GM18907 (cell line): ENCODE measurements around the gene CCNB1IP1.
A peak's percentile ranks its signal among the peaks of the same experiment; 100 is the strongest.
"Not testable (repeated sequence)": the region's sequence is repeated elsewhere in the genome, so short reads cannot be mapped to it uniquely, and the experiment has no call there.

Source experiments
- ATAC-seq: cut with Tn5 transposase; IDR thresholded peaks from one replicate; pipeline ENCODE4 v1.9.1; 2021; ENCODE audit warnings: mild to moderate bottlenecking, moderate library complexity; ENCODE audit not compliant: unreplicated experiment

Gene CCNB1IP1

GRCh38 chr14:20333494-20333841 lies 389 bp upstream of the CCNB1IP1 start:
- ATAC-seq = no peak

DNA sequence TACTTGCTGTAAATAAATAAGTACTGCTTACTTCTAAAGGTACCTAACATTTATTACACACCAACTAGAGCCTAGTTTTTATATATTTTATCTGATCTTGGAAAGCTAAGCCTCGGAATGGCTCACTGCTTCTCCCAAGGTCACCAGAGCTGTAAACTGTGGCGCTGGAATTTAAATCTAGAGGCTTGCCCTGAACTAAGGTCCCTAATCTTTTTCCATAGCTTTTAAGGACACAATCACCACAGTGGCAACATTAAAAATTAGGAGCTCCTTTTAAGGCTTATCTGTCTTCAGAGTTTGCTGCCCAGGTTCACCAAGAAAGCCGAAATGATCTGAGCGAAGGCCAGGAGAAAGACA lies 670 bp downstream of the CCNB1IP1 start:
- no peak for ATAC-seq

- no peak for ATAC-seq
Measured at GRCh38 chr14:20331053-20331613, 1.9 kb downstream of the CCNB1IP1 start.

- no peak for ATAC-seq
Measured at GRCh38 chr14:20329355-20329754, 3.7 kb downstream of the CCNB1IP1 start.

- ATAC-seq = no peak
Measured at GRCh38 chr14:20328705-20329104, 4.4 kb downstream of the CCNB1IP1 start.

DNA sequence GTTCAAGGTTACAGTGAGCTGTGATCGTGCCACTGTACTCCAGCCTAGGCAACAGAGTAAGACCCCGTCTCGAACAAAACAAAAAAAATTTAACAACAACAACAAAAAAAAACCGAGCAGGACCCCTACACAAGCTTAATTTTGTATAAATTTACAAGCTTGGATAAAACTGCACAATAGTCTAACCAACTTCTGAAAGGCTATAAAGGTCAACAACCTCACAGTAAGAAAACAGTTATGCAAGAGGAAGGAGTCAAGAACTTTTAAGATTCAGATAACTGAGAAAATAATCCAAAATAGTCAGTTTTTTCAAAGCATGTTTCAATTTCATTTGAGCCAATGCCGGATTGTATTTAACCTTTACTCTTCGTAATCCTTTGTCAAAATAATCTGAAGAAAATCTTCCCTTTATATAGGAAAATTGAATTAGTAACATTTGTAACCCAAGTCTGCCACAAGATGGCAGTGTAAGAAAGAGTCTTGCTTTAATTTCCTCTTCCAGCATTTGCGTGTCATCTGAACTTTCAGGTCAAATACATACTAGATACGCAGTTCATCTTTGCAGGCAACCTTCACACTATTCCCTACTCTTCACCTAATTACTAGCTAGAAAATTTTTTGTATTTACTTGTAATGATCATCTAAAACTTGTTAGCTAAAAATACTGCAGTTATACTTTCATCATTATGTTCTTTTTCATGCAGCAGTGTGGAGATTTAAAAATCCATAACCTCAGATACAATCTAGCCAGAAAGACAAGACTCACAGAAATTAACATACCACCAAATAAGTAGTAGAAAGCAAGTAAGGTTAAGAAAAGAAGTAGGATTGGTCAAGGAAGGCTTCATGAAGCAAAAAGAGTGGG lies 5.8 kb downstream of the CCNB1IP1 start:
- ATAC-seq = peak; percentile 61

- no peak for ATAC-seq
Measured at GRCh38 chr14:20317720-20318119, 15.4 kb downstream of the CCNB1IP1 start.

DNA sequence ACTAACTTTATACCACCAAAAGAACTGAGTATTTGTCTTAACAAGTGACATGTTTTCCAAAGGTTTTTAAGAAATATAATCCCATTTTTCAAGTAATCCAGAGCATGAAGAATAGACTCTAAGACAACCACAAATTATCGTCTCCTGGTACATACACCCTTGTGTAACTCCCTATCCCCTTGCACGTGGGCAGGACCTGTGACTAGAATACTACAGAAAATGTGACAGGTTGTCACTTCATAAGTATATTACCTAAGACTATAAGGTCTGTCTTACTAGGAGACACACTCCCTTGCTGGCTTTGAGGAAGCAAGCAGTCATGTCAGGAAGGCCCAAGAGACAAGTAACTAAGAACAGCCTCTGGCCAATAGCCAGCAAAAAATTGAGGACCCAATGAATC lies 19.1 kb downstream of the CCNB1IP1 start:
- no peak for ATAC-seq

DNA sequence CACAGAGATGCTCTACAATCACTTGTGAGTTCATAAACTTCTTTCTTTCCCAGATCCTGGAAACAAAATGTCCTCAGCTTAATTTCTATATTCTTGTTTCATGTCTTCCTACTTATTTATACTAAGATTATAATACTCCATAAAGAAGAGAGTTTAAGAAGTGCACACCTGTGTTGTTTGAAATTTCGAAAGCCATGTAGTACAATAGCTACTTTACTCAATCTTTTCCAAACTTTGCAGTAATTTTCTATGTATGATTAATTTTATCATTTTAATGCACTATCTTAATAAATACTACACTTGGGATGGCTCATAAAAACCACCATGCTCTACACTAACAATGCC lies 27.0 kb downstream of the CCNB1IP1 start:
- no peak for ATAC-seq

GRCh38 chr14:20305265-20306078 lies 27.6 kb downstream of the CCNB1IP1 start, which contains the start of gene TTC5:
Gene TTC5, minus strand, starts transcription at chr14:20305951. Its CDS starts 14 bp downstream, at chr14:20305937.
- peak; percentile 95 for ATAC-seq

- no peak for ATAC-seq
Measured at GRCh38 chr14:20302042-20302755, 30.9 kb downstream of the CCNB1IP1 start.

DNA sequence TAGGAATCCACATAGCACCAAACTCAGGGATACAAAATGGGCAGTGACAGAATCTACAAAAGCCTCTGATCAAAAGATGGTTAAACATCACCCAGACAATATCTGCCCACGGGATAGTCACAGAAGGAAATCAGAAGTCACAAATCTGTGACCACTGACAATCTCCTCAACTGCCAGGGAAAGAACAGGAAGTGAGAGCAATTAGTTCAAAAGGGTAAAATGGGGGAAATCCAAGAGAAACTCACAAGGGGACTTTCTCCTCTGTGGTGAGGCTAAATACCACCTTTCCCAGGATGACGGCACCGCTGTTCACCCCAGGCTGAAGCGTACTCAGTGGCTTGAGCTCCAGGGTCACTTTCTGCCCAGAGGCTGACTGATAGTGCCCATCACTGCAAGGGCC lies 38.0 kb downstream of the CCNB1IP1 start:
- ATAC-seq = peak; percentile 93

DNA sequence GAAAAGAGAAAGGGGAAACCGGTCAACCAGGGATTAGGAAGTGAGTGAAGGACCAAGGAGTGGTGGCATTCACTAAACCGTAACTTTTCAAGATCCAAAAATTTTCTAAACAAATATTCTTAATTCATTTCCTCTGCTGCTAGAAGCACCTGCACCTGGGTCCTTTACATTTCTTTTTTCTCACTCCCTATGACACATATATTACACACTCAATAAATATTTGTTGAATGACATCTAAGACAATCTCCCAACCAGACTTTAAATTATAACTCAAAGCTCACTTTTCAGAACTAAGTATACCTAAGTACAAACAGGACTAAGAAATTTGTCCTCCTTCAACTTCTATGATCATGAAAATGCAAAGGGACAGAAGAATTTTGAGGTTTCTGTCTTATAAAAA lies 38.4 kb downstream of the CCNB1IP1 start:
- ATAC-seq = no peak

DNA sequence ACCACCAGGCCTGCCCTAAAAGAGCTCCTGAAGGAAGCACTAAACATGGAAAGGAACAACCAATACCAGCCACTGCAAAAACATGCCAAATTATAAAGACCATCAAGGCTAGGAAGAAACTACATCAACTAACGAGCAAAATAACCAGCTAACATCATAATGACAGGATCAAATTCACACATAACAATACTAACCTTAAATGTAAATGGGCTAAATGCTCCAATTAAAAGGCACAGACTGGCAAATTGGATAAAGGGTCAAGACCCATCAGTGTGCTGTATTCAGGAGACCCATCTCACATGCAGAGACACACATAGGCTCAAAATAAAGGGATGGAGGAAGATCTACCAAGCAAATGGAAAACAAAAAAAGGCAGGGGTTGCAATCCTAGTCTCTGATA lies 51.1 kb downstream of the CCNB1IP1 start:
- ATAC-seq = not testable (repeated sequence)

DNA sequence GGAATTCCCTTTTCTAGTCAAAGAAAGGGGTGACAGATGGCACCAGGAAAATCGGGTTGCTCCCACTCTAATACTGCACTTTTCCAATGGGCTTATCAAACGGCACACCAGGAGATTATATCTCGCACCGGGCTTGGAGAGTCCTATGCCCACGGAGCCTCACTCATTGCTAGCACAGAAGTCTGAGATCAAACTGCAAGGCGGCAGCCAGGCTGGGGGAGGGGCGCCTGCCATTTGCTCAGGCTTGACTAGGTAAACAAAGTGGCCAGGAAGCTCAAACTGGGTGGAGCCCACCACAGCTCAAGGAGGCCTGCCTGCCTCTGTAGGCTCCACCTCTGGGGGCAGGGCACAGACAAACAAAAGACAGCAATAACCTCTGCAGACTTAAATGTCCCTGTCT lies 52.8 kb downstream of the CCNB1IP1 start:
- not testable (repeated sequence) for ATAC-seq

- no peak for ATAC-seq
Measured at GRCh38 chr14:20278414-20278813, 54.7 kb downstream of the CCNB1IP1 start.

- ATAC-seq = no peak
Measured at GRCh38 chr14:20277409-20277808, 55.7 kb downstream of the CCNB1IP1 start.

- ATAC-seq = no peak
Measured at GRCh38 chr14:20274062-20274461, 59.0 kb downstream of the CCNB1IP1 start.

GRCh38 chr14:20264361-20264760 lies 68.7 kb downstream of the CCNB1IP1 start:
- not testable (repeated sequence) for ATAC-seq

- ATAC-seq = no peak
Measured at GRCh38 chr14:20262642-20263128, 70.4 kb downstream of the CCNB1IP1 start.
